ENCODE measurements around the gene TRPV3. TPM values are rescaled to one million over a fixed set of nuclear protein-coding genes. Genes with fewer than 3 reads are reported as not detected.

Gene TRPV3
- total RNA-seq, 1 donor from 2014 or later = 0.11 TPM

GRCh38 chr17:3542410-3543088, 15.1 kb downstream of the TRPV3 start:
- Histone ChIP-seq H3K9me3 (no peaks in the 10 kb centered on the region), H3K36me3 (no peaks in the 10 kb centered on the region), H3K27ac (no peak overlapping the region), H3K4me3 (no peak overlapping the region), H3K4me1 (no peaks in the 10 kb centered on the region), H3K27me3 (no peaks in the 10 kb centered on the region)
- intact Hi-C loops (cut with DNase I) = no loop called here
- no peak for TF ChIP-seq CTCF (IDR thresholded peaks at IDR 0.05)
- DNase-seq (ENCODE audit: low spot score in 2 of 2) = no peak

GRCh38 chr17:3539881-3540540, 17.6 kb downstream of the TRPV3 start:
- H3K4me1 ChIP-seq = no peaks in the 10 kb centered on the region
- no peak overlapping the region for H3K4me3 ChIP-seq
- DNase-seq (ENCODE audit: low spot score in 2 of 2) = no peak
- H3K36me3 ChIP-seq = no peaks in the 10 kb centered on the region
- H3K27me3 ChIP-seq = no peaks in the 10 kb centered on the region
- H3K9me3 ChIP-seq = no peaks in the 10 kb centered on the region
- intact Hi-C loops (cut with DNase I) = no loop called here
- TF ChIP-seq CTCF (IDR thresholded peaks at IDR 0.05) = no peak
- no peak overlapping the region for H3K27ac ChIP-seq

- H3K27me3 ChIP-seq = no peaks in the 10 kb centered on the region
- H3K4me3 ChIP-seq = no peak overlapping the region
- H3K36me3 ChIP-seq = no peaks in the 10 kb centered on the region
- H3K4me1 ChIP-seq = no peaks in the 10 kb centered on the region
- H3K9me3 ChIP-seq = no peaks in the 10 kb centered on the region
- TF ChIP-seq CTCF (IDR thresholded peaks at IDR 0.05) = no peak
- intact Hi-C loops (cut with DNase I) = no loop called here
- no peak for DNase-seq (ENCODE audit: low spot score in 2 of 2)
- no peak overlapping the region for H3K27ac ChIP-seq
Observed at GRCh38 chr17:3536716-3537115, 20.9 kb downstream of the TRPV3 start.

GRCh38 chr17:3535253-3535995, 22.2 kb downstream of the TRPV3 start:
- H3K36me3 ChIP-seq = no peaks in the 10 kb centered on the region
- H3K27ac ChIP-seq = no peak overlapping the region
- H3K27me3 ChIP-seq = no peaks in the 10 kb centered on the region
- no peaks in the 10 kb centered on the region for H3K9me3 ChIP-seq
- no peak for DNase-seq (ENCODE audit: low spot score in 2 of 2)
- intact Hi-C loops (cut with DNase I) = no loop called here
- H3K4me1 ChIP-seq = no peaks in the 10 kb centered on the region
- peak overlapping the region; percentile 9 to 37 for H3K4me3 ChIP-seq
- peak; percentile 27 to 52 (median 34) for TF ChIP-seq CTCF (IDR thresholded peaks at IDR 0.05)

GRCh38 chr17:3534881-3535252, 22.7 kb downstream of the TRPV3 start:
- H3K4me3 ChIP-seq = no peak overlapping the region
- intact Hi-C loops (cut with DNase I) = no loop called here
- no peaks in the 10 kb centered on the region for H3K4me1 ChIP-seq
- no peak for DNase-seq (ENCODE audit: low spot score in 2 of 2)
- no peaks in the 10 kb centered on the region for H3K9me3 ChIP-seq
- no peaks in the 10 kb centered on the region for H3K27me3 ChIP-seq
- no peak overlapping the region for H3K27ac ChIP-seq
- TF ChIP-seq CTCF (IDR thresholded peaks at IDR 0.05) = no peak
- no peaks in the 10 kb centered on the region for H3K36me3 ChIP-seq
